Neural cell (in vitro differentiated cells): Measurements from ENCODE around the gene CELA2B. TPM values are rescaled to one million over a fixed set of nuclear protein-coding genes. Genes with fewer than 3 reads are reported as not detected.

Experiments
- H2AFZ ChIP-seq: fragments of 200-600, 300-800 bp; sonication (generic), shearing (Covaris generic); 2 replicates; pipeline ENCODE4 v1.6.0; 2014; ENCODE audit warnings: low read depth, mild to moderate bottlenecking, antibody characterized with exemption, low read length, moderate library complexity
- H3F3A ChIP-seq: fragments of 200-600 bp; shearing (Covaris generic); 2 replicates; pipeline ENCODE4 v1.6.1; 2016; ENCODE audit warnings: mild to moderate bottlenecking, moderate library complexity, mixed read lengths, antibody characterized with exemption, low read length; ENCODE audit not compliant: insufficient read depth, poor library complexity, severe bottlenecking
- H3K27ac ChIP-seq: fragments of 200-600, 300-800 bp; sonication (generic), shearing (Covaris generic); 2 replicates; pipeline ENCODE4 v1.5.1; 2014; ENCODE audit warnings: mild to moderate bottlenecking, low read length, moderate library complexity
- H3K27me3 ChIP-seq: fragments of 300-800, 200-600 bp; sonication (generic), shearing (Covaris generic); 2 replicates; pipeline ENCODE4 v1.6.0; 2014; ENCODE audit warnings: mild to moderate bottlenecking, low read depth, low read length, moderate library complexity; ENCODE audit not compliant: insufficient read depth
- H3K36me3 ChIP-seq: fragments of 300-800, 200-600 bp; sonication (generic), shearing (Covaris generic); 2 replicates; pipeline ENCODE4 v1.5.1; 2014; ENCODE audit warnings: mild to moderate bottlenecking, antibody characterized with exemption, low read length, moderate library complexity; ENCODE audit not compliant: insufficient read depth
- H3K4me2 ChIP-seq: fragments of 300-800, 200-600 bp; sonication (generic), shearing (Covaris generic); 2 replicates; pipeline ENCODE4 v1.6.0; 2014; ENCODE audit warnings: mild to moderate bottlenecking, low read length
- H3K4me3 ChIP-seq: fragments of 300-800, 200-600 bp; sonication (generic), shearing (Covaris generic); 2 replicates; pipeline ENCODE4 v1.5.1; 2014; ENCODE audit warnings: mild to moderate bottlenecking, low read length, moderate library complexity
- H3K79me2 ChIP-seq: fragments of 200-600 bp; shearing (Covaris generic); replicated peaks from 2 replicates; pipeline ENCODE4 v1.6.0; 2014; ENCODE audit warnings: mild to moderate bottlenecking, low read length, moderate library complexity; ENCODE audit not compliant: insufficient read depth
- H3K9ac ChIP-seq: fragments of 300-800, 200-600 bp; sonication (generic), shearing (Covaris generic); 2 replicates; pipeline ENCODE4 v1.6.1; 2016; ENCODE audit warnings: mild to moderate bottlenecking, low read length, mixed read lengths
- H3K9me2 ChIP-seq: fragments of 200-600 bp; shearing (Covaris generic); 2 replicates; pipeline ENCODE4 v1.6.1; 2016; ENCODE audit warnings: mild to moderate bottlenecking, low read length, mixed read lengths; ENCODE audit not compliant: insufficient read depth
- H3K9me3 ChIP-seq: fragments of 200-600, 300-800 bp; sonication (generic), shearing (Covaris generic); 2 replicates; pipeline ENCODE4 v1.6.1; 2016; ENCODE audit warnings: mild to moderate bottlenecking, mixed run types, low read length, moderate library complexity, mixed read lengths
- H4K20me1 ChIP-seq: fragments of 200-600 bp; shearing (Covaris generic); 2 replicates; pipeline ENCODE4 v1.6.1; 2016; ENCODE audit warnings: mild to moderate bottlenecking, mixed run types; ENCODE audit not compliant: insufficient read depth
- EP300 ChIP-seq: fragments of 450-650 bp; conservative IDR thresholded peaks from 2 replicates; pipeline ENCODE4 v1.6.1; 2014; ENCODE audit warnings: antibody characterized with exemption, mild to moderate bottlenecking, moderate library complexity; ENCODE audit not compliant: poor library complexity, severe bottlenecking
- EZH2 ChIP-seq: fragments of 200-600, 300-800 bp; shearing (Covaris generic), sonication (generic); IDR thresholded peaks from 2 replicates; pipeline ENCODE4 v1.6.1; 2014; ENCODE audit warnings: antibody characterized with exemption, low read length, borderline replicate concordance, mild to moderate bottlenecking; ENCODE audit not compliant: insufficient read depth, poor library complexity, severe bottlenecking
- MXI1 ChIP-seq: fragments of 450-650 bp; conservative IDR thresholded peaks from 2 replicates; pipeline ENCODE4 v1.6.1; 2014; ENCODE audit warnings: antibody characterized with exemption, mild to moderate bottlenecking; ENCODE audit not compliant: poor library complexity, severe bottlenecking
- POLR2AphosphoS5 ChIP-seq: IDR thresholded peaks from 2 replicates; pipeline ENCODE4 v1.6.1; 2012
- RAD21 ChIP-seq: fragments of 450-650 bp; conservative IDR thresholded peaks from 2 replicates; pipeline ENCODE4 v1.6.1; 2014; ENCODE audit warnings: antibody characterized with exemption, mild to moderate bottlenecking, moderate library complexity
- SMC3 ChIP-seq: fragments of 450-650 bp; conservative IDR thresholded peaks from 2 replicates; pipeline ENCODE4 v1.6.1; 2014; ENCODE audit warnings: antibody characterized with exemption, mild to moderate bottlenecking, moderate library complexity; ENCODE audit not compliant: poor library complexity
- TAF1 ChIP-seq: IDR thresholded peaks from 2 replicates; pipeline ENCODE4 v1.6.1; 2012; ENCODE audit warnings: low read depth
- polyA plus RNA-seq: library from polyadenylated mRNA; depleted of rRNA; stranded (reverse); fragments of >200 nt; gene quantifications from 2 replicates; pipeline ENCODE4 v1.2.3, GENCODE V29; 2014
- TF ChIP-seq, protein P1 (sequence below): fragments of 450-650 bp; IDR thresholded peaks from 2 replicates; pipeline ENCODE4 v1.5.1; 2014; ENCODE audit warnings: antibody characterized with exemption, mild to moderate bottlenecking, moderate library complexity; ENCODE audit not compliant: poor library complexity, severe bottlenecking
- TF ChIP-seq, protein P2 (sequence below): IDR thresholded peaks from 2 replicates; pipeline ENCODE4 v1.6.1; 2012; ENCODE audit warnings: borderline replicate concordance

Gene CELA2B
- polyA plus RNA-seq, 1 donor from 2014 or later = not detected

DNA sequence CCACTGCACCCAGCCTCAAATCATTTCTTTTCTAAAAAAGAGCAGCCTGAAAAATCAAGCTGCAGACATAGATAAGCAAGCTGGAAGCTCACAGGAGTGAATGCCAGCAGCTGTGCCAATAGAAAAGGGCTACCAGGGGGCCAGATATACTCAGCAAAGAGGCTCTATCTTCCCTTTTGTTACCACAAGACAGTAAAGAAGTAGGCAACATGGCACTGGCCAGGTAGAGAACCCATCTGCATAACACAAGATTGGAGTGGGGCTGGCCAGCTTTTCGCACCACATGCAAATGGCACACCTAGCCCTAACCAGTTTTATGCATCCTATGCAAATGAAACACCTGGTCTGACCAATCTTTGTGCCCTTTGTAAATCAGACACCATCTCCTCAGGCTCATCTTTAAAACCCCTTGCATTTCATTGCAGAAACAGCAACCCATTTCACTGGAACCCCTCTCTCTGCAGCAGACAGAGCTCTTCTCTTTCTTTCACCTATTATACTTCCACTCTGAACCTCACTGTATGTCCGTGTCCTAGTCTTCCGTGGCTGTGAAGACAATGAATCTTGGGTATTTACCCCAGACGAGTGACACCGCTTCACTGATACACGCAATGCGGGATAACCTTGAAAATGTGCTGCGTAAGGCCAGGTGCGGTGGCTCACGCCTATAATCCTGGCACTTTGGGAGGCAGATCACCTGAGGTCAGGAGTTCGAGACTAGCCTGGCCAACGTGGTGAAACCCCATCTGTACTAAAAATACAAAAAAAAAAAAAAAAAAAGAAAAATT is 33.0 kb downstream of the CELA2B start:
- H3K9ac ChIP-seq = no peak overlapping the region
- H3K4me2 ChIP-seq = no peak overlapping the region
- H3K9me3 ChIP-seq = no peaks in the 10 kb centered on the region
- no peak overlapping the region for H2AFZ ChIP-seq
- H3K36me3 ChIP-seq = no peaks in the 10 kb centered on the region
- no peak overlapping the region for H3K27ac ChIP-seq
- no peaks in the 10 kb centered on the region for H3K79me2 ChIP-seq
- H3K9me2 ChIP-seq = no peaks in the 10 kb centered on the region
- H4K20me1 ChIP-seq = no peaks in the 10 kb centered on the region
- no peaks in the 10 kb centered on the region for H3F3A ChIP-seq
- TF ChIP-seq, protein P1, sequence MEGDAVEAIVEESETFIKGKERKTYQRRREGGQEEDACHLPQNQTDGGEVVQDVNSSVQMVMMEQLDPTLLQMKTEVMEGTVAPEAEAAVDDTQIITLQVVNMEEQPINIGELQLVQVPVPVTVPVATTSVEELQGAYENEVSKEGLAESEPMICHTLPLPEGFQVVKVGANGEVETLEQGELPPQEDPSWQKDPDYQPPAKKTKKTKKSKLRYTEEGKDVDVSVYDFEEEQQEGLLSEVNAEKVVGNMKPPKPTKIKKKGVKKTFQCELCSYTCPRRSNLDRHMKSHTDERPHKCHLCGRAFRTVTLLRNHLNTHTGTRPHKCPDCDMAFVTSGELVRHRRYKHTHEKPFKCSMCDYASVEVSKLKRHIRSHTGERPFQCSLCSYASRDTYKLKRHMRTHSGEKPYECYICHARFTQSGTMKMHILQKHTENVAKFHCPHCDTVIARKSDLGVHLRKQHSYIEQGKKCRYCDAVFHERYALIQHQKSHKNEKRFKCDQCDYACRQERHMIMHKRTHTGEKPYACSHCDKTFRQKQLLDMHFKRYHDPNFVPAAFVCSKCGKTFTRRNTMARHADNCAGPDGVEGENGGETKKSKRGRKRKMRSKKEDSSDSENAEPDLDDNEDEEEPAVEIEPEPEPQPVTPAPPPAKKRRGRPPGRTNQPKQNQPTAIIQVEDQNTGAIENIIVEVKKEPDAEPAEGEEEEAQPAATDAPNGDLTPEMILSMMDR = no peak
- TF ChIP-seq TAF1 (no peak), RAD21 (no peak), EZH2 (no peak), EP300 (no peak), SMC3 (no peak), MXI1 (no peak), POLR2AphosphoS5 (no peak)
- TF ChIP-seq, protein P2, sequence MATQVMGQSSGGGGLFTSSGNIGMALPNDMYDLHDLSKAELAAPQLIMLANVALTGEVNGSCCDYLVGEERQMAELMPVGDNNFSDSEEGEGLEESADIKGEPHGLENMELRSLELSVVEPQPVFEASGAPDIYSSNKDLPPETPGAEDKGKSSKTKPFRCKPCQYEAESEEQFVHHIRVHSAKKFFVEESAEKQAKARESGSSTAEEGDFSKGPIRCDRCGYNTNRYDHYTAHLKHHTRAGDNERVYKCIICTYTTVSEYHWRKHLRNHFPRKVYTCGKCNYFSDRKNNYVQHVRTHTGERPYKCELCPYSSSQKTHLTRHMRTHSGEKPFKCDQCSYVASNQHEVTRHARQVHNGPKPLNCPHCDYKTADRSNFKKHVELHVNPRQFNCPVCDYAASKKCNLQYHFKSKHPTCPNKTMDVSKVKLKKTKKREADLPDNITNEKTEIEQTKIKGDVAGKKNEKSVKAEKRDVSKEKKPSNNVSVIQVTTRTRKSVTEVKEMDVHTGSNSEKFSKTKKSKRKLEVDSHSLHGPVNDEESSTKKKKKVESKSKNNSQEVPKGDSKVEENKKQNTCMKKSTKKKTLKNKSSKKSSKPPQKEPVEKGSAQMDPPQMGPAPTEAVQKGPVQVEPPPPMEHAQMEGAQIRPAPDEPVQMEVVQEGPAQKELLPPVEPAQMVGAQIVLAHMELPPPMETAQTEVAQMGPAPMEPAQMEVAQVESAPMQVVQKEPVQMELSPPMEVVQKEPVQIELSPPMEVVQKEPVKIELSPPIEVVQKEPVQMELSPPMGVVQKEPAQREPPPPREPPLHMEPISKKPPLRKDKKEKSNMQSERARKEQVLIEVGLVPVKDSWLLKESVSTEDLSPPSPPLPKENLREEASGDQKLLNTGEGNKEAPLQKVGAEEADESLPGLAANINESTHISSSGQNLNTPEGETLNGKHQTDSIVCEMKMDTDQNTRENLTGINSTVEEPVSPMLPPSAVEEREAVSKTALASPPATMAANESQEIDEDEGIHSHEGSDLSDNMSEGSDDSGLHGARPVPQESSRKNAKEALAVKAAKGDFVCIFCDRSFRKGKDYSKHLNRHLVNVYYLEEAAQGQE = no peak
- H3K27me3 ChIP-seq = no peaks in the 10 kb centered on the region
- no peak overlapping the region for H3K4me3 ChIP-seq

DNA sequence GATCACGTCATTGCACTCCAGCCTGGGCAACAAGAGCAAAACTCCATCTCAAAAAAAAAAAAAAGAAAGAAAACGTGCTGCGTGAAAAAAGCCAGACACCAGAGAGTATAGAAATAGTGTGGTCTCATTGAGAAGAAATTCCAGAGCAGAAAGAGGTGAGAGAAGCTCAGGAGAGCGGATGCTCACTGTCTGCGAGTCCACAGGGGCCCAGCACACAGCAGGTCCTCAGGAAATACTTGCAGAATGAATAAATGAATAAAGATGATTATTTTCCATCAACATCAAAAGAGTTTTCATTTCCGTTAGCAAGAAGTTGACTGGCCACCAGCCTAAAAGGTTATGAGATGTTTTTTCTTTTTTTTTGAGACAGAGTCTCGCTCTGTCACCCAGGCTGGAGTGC is 33.7 kb downstream of the CELA2B start:
- Histone ChIP-seq H3K27ac (no peak overlapping the region), H4K20me1 (no peaks in the 10 kb centered on the region), H3K9me2 (no peaks in the 10 kb centered on the region), H3K79me2 (no peaks in the 10 kb centered on the region), H3F3A (no peaks in the 10 kb centered on the region), H2AFZ (no peak overlapping the region), H3K36me3 (no peaks in the 10 kb centered on the region), H3K27me3 (no peaks in the 10 kb centered on the region), H3K9ac (no peak overlapping the region), H3K9me3 (no peaks in the 10 kb centered on the region), H3K4me2 (no peak overlapping the region), H3K4me3 (no peak overlapping the region)
- TF ChIP-seq SMC3 = no peak
- TF ChIP-seq, protein P1 = no peak
- TF ChIP-seq, protein P2 = no peak
- TF ChIP-seq EP300 = no peak
- no peak for TF ChIP-seq RAD21
- TF ChIP-seq EZH2 = no peak
- no peak for TF ChIP-seq POLR2AphosphoS5
- TF ChIP-seq TAF1 = no peak
- TF ChIP-seq MXI1 = no peak
